A673 (cell line): Measurements from ENCODE around the gene GNG12. TPM values are rescaled to one million over a fixed set of nuclear protein-coding genes. Genes with fewer than 3 reads are reported as not detected.

Source experiments
- BruUV-seq: library from RNA; stranded (reverse); fragments of 400-500 nt; replicated peaks from 2 replicates; lab custom pipeline; 2021; lab: Mats Ljungman, UMichigan
- CTCF ChIA-PET: fragments of 300-600 bp; sonication (Branson Sonifier 250); formaldehyde crosslinking; loops from one replicate; lab custom pipeline; 2022; ENCODE audit warnings: antibody characterized with exemption; lab: Charles Lee
- POLR2A ChIA-PET: fragments of 300-600 bp; sonication (Branson Sonifier 250); formaldehyde crosslinking; loops from one replicate; lab custom pipeline; 2022; ENCODE audit warnings: antibody characterized with exemption; ENCODE audit not compliant: low non-redundant PET; lab: Charles Lee
- DNase-seq: peaks from one replicate; pipeline ENCODE4 v3.0.0-alpha.2; 2015; ENCODE audit warnings: low spot score
- H3K27ac ChIP-seq: fragments of 200-600 bp; sonication (generic); 2 replicates; pipeline ENCODE4 v1.5.1; 2016; ENCODE audit warnings: mixed run types, low read depth, mild to moderate bottlenecking, mixed read lengths, antibody characterized with exemption, low read length; ENCODE audit not compliant: poor library complexity, severe bottlenecking
- H3K27me3 ChIP-seq: fragments of 200-600 bp; sonication (generic); replicated peaks from 2 replicates; pipeline ENCODE4 v1.6.1; 2017; ENCODE audit warnings: mixed run types, low read depth, mild to moderate bottlenecking, mixed read lengths, antibody characterized with exemption, low read length; ENCODE audit not compliant: insufficient read depth, poor library complexity
- H3K36me3 ChIP-seq: fragments of 200-600 bp; sonication (generic); 2 replicates; pipeline ENCODE4 v1.6.1; 2016; ENCODE audit warnings: mixed run types, mild to moderate bottlenecking, mixed read lengths, antibody characterized with exemption, low read length; ENCODE audit not compliant: insufficient read depth, poor library complexity, severe bottlenecking
- H3K4me1 ChIP-seq: fragments of 200-600 bp; sonication (generic); 2 replicates; pipeline ENCODE4 v1.6.1; 2017; ENCODE audit warnings: mixed run types, mild to moderate bottlenecking, mixed read lengths, antibody characterized with exemption, low read length; ENCODE audit not compliant: insufficient read depth, poor library complexity, severe bottlenecking
- H3K4me3 ChIP-seq: fragments of 200-600 bp; sonication (generic); 2 replicates; pipeline ENCODE4 v1.5.1; 2016; ENCODE audit warnings: low read depth, mixed run types, mild to moderate bottlenecking, mixed read lengths, low read length; ENCODE audit not compliant: poor library complexity, severe bottlenecking
- H3K9me3 ChIP-seq: fragments of 200-600 bp; sonication (generic); 2 replicates; pipeline ENCODE4 v1.6.1; 2016; ENCODE audit warnings: mixed run types, low read depth, mild to moderate bottlenecking, mixed read lengths, antibody characterized with exemption, low read length; ENCODE audit not compliant: poor library complexity, severe bottlenecking
- CTCF ChIP-seq: fragments of 300-800, 200-600 bp; sonication (generic); conservative IDR thresholded peaks from 2 replicates; pipeline ENCODE4 v1.5.1; 2017; ENCODE audit warnings: low read depth, mild to moderate bottlenecking, antibody characterized with exemption, low read length, moderate library complexity, mixed read lengths
- EZH2 ChIP-seq: fragments of 200-600 bp; sonication (generic); IDR thresholded peaks from 2 replicates; pipeline ENCODE4 v1.6.1; 2017; ENCODE audit warnings: borderline replicate concordance, low read depth, mild to moderate bottlenecking, mixed read lengths, antibody characterized with exemption, low read length; ENCODE audit not compliant: poor library complexity, severe bottlenecking
- intact Hi-C: fragments of 100-400 bp; cut with micrococcal nuclease; formaldehyde crosslinking; loops from one replicate; pipeline ENCODE4 v1.10.0; 2022; ENCODE audit not compliant: unreplicated experiment
- total RNA-seq: library from RNA; stranded (reverse); gene quantifications from 2 replicates; pipeline ENCODE4 v1.2.3, GENCODE V29; 2021

GNG12 gene
- total RNA-seq, 1 experiment from 2014 or later = 54.8 TPM

GRCh38 chr1:67690018-67690363, 143.3 kb downstream of the GNG12 start:
- POLR2A ChIA-PET = interaction anchor here (0.8 kb wide), 1 partner anchor 136 kb away, joined by 3 read pairs; no protein-coding TSS in a partner anchor
- intact Hi-C loops = no loop called here
- no TSS peak for BruUV-seq

GRCh38 chr1:67689267-67690017, 143.8 kb downstream of the GNG12 start:
- POLR2A ChIA-PET = interaction anchor here (0.7 to 0.8 kb wide), 2 partner anchors 42 to 136 kb away, joined by 3 to 4 read pairs; no protein-coding TSS in a partner anchor
- Histone ChIP-seq H3K27ac (peak overlapping the region; percentile 4), H3K4me3 (no peak overlapping the region), H3K9me3 (no peaks in the 10 kb centered on the region), H3K36me3 (peaks cover 31% of the 10 kb centered on the region), H3K27me3 (no peaks in the 10 kb centered on the region), H3K4me1 (peaks cover 18% of the 10 kb centered on the region)
- intact Hi-C loops = loop anchor here (10.0 kb wide), 1 partner anchor 145 kb away; the partner anchor contains the start of gene GNG12
- CTCF ChIA-PET = no interaction called here
- BruUV-seq = no TSS peak
- no peak for DNase-seq
- no peak for TF ChIP-seq EZH2
- no peak for TF ChIP-seq CTCF

More at GRCh38 chr1:67690018-67690363, 143.3 kb downstream of the GNG12 start:
- H3K36me3 ChIP-seq = peaks cover 31% of the 10 kb centered on the region
- H3K9me3 ChIP-seq = no peaks in the 10 kb centered on the region
- no peak for DNase-seq
- CTCF ChIA-PET = no interaction called here
- no peaks in the 10 kb centered on the region for H3K27me3 ChIP-seq
- no peak overlapping the region for H3K27ac ChIP-seq
- no peak overlapping the region for H3K4me3 ChIP-seq
- peaks cover 18% of the 10 kb centered on the region for H3K4me1 ChIP-seq
- TF ChIP-seq EZH2 = no peak
- TF ChIP-seq CTCF = no peak

DNA sequence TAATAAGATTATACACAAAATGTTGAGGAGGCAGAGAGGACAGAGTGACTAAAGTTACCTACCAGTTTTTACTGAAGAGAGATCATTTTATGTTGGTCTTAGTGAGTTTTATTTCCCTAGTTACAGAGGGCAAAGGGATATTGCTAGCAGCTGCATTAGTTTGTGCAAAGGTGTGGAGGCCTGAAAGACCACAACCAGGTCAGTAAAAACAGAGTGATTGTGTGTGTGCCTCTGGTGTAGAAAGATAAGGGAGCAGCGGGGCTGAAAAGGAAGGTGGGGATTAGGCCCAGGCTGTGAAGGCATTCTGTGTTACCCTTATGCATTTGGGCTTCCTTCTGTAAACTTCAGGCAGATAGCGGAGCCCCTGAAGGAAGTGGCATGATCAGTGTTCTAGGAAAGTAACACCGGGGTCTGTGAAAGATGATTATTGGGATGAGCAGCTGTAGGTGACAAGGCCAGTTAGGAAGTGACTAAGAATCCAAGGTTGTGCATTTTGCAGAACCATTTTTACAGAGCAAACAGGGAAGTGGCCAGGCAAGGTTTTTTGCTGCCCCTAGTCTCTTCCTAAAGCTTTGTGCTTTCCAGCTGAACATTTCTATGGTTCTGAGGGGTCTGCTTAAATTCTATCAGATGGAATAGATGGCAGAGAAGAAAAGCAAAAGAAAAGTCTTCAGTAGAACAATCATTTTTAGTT, 144.6 kb downstream of the GNG12 start:
- intact Hi-C loops = loop anchor here (10.0 kb wide), 1 partner anchor 146 kb away; the partner anchor contains the start of gene GNG12
- Histone ChIP-seq H3K4me1 (peaks cover 24% of the 10 kb centered on the region), H3K36me3 (peaks cover 31% of the 10 kb centered on the region), H3K4me3 (no peak overlapping the region), H3K27ac (peak overlapping the region; percentile 7), H3K9me3 (no peaks in the 10 kb centered on the region), H3K27me3 (no peaks in the 10 kb centered on the region)
- ChIA-PET POLR2A (interaction anchor here (0.7 kb wide), 1 partner anchor 43 kb away, joined by 4 read pairs; no protein-coding TSS in a partner anchor), CTCF (no interaction called here)
- BruUV-seq = no TSS peak
- TF ChIP-seq EZH2 = no peak
- TF ChIP-seq CTCF = no peak
- no peak for DNase-seq
